H1 (cell line): ENCODE results near the gene DOCK9. TPM values are rescaled to one million over a fixed set of nuclear protein-coding genes. Genes with fewer than 3 reads are reported as not detected.

ENCODE experiments used
- CTCF ChIA-PET: fragments of 300-600 bp; sonication (Branson Sonifier 250); formaldehyde crosslinking; loops from one replicate; lab custom pipeline; 2021; ENCODE audit not compliant: partially characterized antibody; lab: Charles Lee
- POLR2A ChIA-PET: fragments of 300-600 bp; sonication (Branson Sonifier 250); formaldehyde crosslinking; loops from one replicate; lab custom pipeline; 2021; ENCODE audit warnings: inconsistent platforms; ENCODE audit not compliant: partially characterized antibody; lab: Charles Lee
- DNase-seq, 2 experiments: peaks; one replicate each; pipeline versions ENCODE4 v3.0.0 to v3.0.0-alpha.2; 2010 to 2022; ENCODE audit warnings: low spot score in 2 of 2, low read depth in 1 of 2, mixed read lengths in 1 of 2
- FAIRE-seq: peaks from 2 replicates; lab custom pipeline; 2011; peaks lifted over from hg19 to GRCh38; lab: Jason Lieb, UNC
- H2AFZ ChIP-seq: 2 replicates; pipeline ENCODE4 v1.8.1; 2012; ENCODE audit warnings: low read length, inconsistent platforms
- H2AK5ac ChIP-seq: 2 replicates; pipeline ENCODE4 v1.6.1; 2013; ENCODE audit warnings: low read depth, low read length
- H2BK120ac ChIP-seq: replicated peaks from 2 replicates; pipeline ENCODE3; 2013; ENCODE audit warnings: low read depth, low read length, inconsistent platforms
- H2BK12ac ChIP-seq: 2 replicates; pipeline ENCODE4 v1.6.1; 2013; ENCODE audit warnings: low read depth, low read length
- H2BK15ac ChIP-seq: 2 replicates; pipeline ENCODE4 v1.6.1; 2013; ENCODE audit warnings: low read length
- H2BK20ac ChIP-seq: 2 replicates; pipeline ENCODE4 v1.6.1; 2013; ENCODE audit warnings: low read length
- H2BK5ac ChIP-seq: 2 replicates; pipeline ENCODE4 v1.6.1; 2013; ENCODE audit warnings: low read depth, low read length
- H3K14ac ChIP-seq: 2 replicates; pipeline ENCODE4 v1.6.1; 2013; ENCODE audit warnings: inconsistent platforms; ENCODE audit not compliant: insufficient read length
- H3K18ac ChIP-seq: 2 replicates; pipeline ENCODE4 v1.6.1; 2013; ENCODE audit warnings: low read length; ENCODE audit errors: extremely low read depth
- H3K23ac ChIP-seq: 2 replicates; pipeline ENCODE4 v1.6.1; 2013; ENCODE audit warnings: inconsistent platforms; ENCODE audit not compliant: insufficient read length
- H3K23me2 ChIP-seq: 2 replicates; pipeline ENCODE4 v1.6.1; 2013; ENCODE audit warnings: low read depth, low read length
- H3K27ac ChIP-seq: 2 replicates; pipeline ENCODE4 v1.6.1; 2011; ENCODE audit warnings: low read depth, low read length, inconsistent platforms
- H3K27me3 ChIP-seq, 4 experiments: replicated peaks in 1 of 4; 1 replicate in 1 of 4; 2 replicates in 3 of 4; pipeline versions ENCODE4 v1.6.1 to v1.8.1; 2011 to 2013; ENCODE audit warnings: low read length in 3 of 4, mild to moderate bottlenecking in 3 of 4, inconsistent platforms in 2 of 4, mixed read lengths in 2 of 4, moderate library complexity in 1 of 4; ENCODE audit not compliant: control insufficient read depth in 3 of 4, insufficient read depth in 3 of 4; ENCODE audit errors: extremely low read depth in 1 of 4
- H3K36me3 ChIP-seq, 4 experiments: 2 replicates each; pipeline versions ENCODE4 v1.6.1 to v1.8.1; 2011 to 2013; ENCODE audit warnings: mild to moderate bottlenecking in 4 of 4, low read length in 3 of 4, moderate library complexity in 2 of 4, control low read depth in 1 of 4, inconsistent platforms in 1 of 4; ENCODE audit not compliant: insufficient read depth in 4 of 4, control insufficient read depth in 2 of 4
- H3K4ac ChIP-seq: replicated peaks from 2 replicates; pipeline ENCODE3; 2013; ENCODE audit warnings: low read length, low read depth, mixed read lengths, inconsistent platforms; ENCODE audit not compliant: insufficient read length
- H3K4me1 ChIP-seq, 4 experiments: replicated peaks in 1 of 4; 1 replicate in 1 of 4; 2 replicates in 3 of 4; pipeline versions ENCODE4 v1.6.1 to v1.8.1; 2011 to 2013; ENCODE audit warnings: low read length in 3 of 4, inconsistent platforms in 2 of 4, mixed read lengths in 1 of 4; ENCODE audit not compliant: insufficient read depth in 4 of 4, control insufficient read depth in 3 of 4
- H3K4me2 ChIP-seq, 2 experiments: 2 replicates each; pipeline versions ENCODE4 v1.6.1 to v1.8.1; 2011 to 2013; ENCODE audit warnings: low read depth in 2 of 2, low read length in 2 of 2, control low read depth in 1 of 2, inconsistent platforms in 1 of 2, mild to moderate bottlenecking in 1 of 2; ENCODE audit not compliant: insufficient read depth in 1 of 2
- H3K4me3 ChIP-seq, 4 experiments: fragments of 200-600, 300-600 bp in 1 of 4; sonication (generic), shearing (Covaris generic), sonication (Bioruptor Twin) in 1 of 4; 2 replicates each; pipeline versions ENCODE4 v1.5.1 to v1.8.1; 2011 to 2016; ENCODE audit warnings: low read length in 4 of 4, low read depth in 3 of 4, control low read depth in 2 of 4, inconsistent platforms in 2 of 4, mild to moderate bottlenecking in 2 of 4, mixed read lengths in 1 of 4, moderate library complexity in 1 of 4; ENCODE audit not compliant: insufficient read depth in 2 of 4; ENCODE audit errors: extremely low read depth in 1 of 4
- H3K56ac ChIP-seq: replicated peaks from 2 replicates; pipeline ENCODE3; 2013; ENCODE audit warnings: low read depth, mild to moderate bottlenecking, mixed read lengths, low read length, inconsistent platforms; ENCODE audit not compliant: insufficient read length
- H3K79me1 ChIP-seq: 2 replicates; pipeline ENCODE4 v1.6.1; 2013; ENCODE audit warnings: low read depth, low read length, control low read depth
- H3K79me2 ChIP-seq, 2 experiments: 2 replicates each; pipeline versions ENCODE4 v1.6.1 to v1.8.1; 2012 to 2013; ENCODE audit warnings: low read length in 2 of 2, mild to moderate bottlenecking in 2 of 2, inconsistent platforms in 1 of 2; ENCODE audit not compliant: insufficient read depth in 2 of 2, control insufficient read depth in 1 of 2
- H3K9ac ChIP-seq, 4 experiments: replicated peaks in 1 of 4; 1 replicate in 1 of 4; 2 replicates in 3 of 4; pipeline versions ENCODE4 v1.6.1 to v1.8.1; 2011 to 2013; ENCODE audit warnings: low read depth in 3 of 4, low read length in 3 of 4, control low read depth in 2 of 4, mild to moderate bottlenecking in 2 of 4, moderate library complexity in 2 of 4, inconsistent platforms in 1 of 4; ENCODE audit errors: extremely low read depth in 1 of 4
- H3K9me3 ChIP-seq, 2 experiments: 2 replicates each; pipeline versions ENCODE4 v1.6.1 to v1.8.1; 2012 to 2013; ENCODE audit warnings: mild to moderate bottlenecking in 2 of 2, moderate library complexity in 2 of 2, control low read depth in 1 of 2, inconsistent platforms in 1 of 2, low read depth in 1 of 2, low read length in 1 of 2, mixed read lengths in 1 of 2; ENCODE audit not compliant: insufficient read depth in 2 of 2
- H4K20me1 ChIP-seq, 2 experiments: replicated peaks in 1 of 2; 2 replicates each; pipeline versions ENCODE3 to v1.8.1; 2011 to 2013; ENCODE audit warnings: inconsistent platforms in 2 of 2, low read length in 2 of 2, mild to moderate bottlenecking in 1 of 2; ENCODE audit not compliant: insufficient read depth in 2 of 2, control insufficient read depth in 1 of 2
- H4K5ac ChIP-seq: 2 replicates; pipeline ENCODE4 v1.6.1; 2013; ENCODE audit warnings: low read length, low read depth, mixed read lengths, inconsistent platforms; ENCODE audit not compliant: insufficient read length
- H4K8ac ChIP-seq: 2 replicates; pipeline ENCODE4 v1.8.0; 2013; ENCODE audit warnings: mild to moderate bottlenecking, moderate library complexity, low read length, inconsistent platforms; ENCODE audit not compliant: insufficient read depth; ENCODE audit errors: extremely low read depth
- H4K91ac ChIP-seq: replicated peaks from 2 replicates; pipeline ENCODE3; 2013; ENCODE audit warnings: low read length, mixed read lengths, inconsistent platforms; ENCODE audit not compliant: insufficient read length
- ASH2L ChIP-seq: fragments of 200-600, 300-600 bp; sonication (generic); IDR thresholded peaks from one replicate; pipeline ENCODE4 v1.7.1; 2017; ENCODE audit warnings: low read length
- CBX5 ChIP-seq: fragments of 300-800, 300-1000 bp; sonication (generic); IDR thresholded peaks from 2 replicates; pipeline ENCODE4 v1.7.1; 2016; ENCODE audit warnings: antibody characterized with exemption, low read length, low read depth
- CHD2 ChIP-seq: IDR thresholded peaks from 2 replicates; pipeline ENCODE4 v1.6.1; 2012; ENCODE audit warnings: low read length, improper control_type of control experiment
- EZH2 ChIP-seq: fragments of 200-600 bp; sonication (generic); IDR thresholded peaks from 2 replicates; pipeline ENCODE4 v1.7.1; 2012; ENCODE audit warnings: low read depth, mild to moderate bottlenecking, moderate library complexity, low read length, inconsistent platforms; ENCODE audit not compliant: severe bottlenecking
- HDAC2 ChIP-seq, 2 experiments: fragments of 300-600 bp in 1 of 2; sonication (generic) in 1 of 2; IDR thresholded peaks; 2 replicates each; pipeline ENCODE4 v1.6.1; 2011 to 2012; ENCODE audit warnings: low read depth in 2 of 2, low read length in 2 of 2, mild to moderate bottlenecking in 2 of 2, moderate library complexity in 2 of 2, borderline replicate concordance in 1 of 2, inconsistent platforms in 1 of 2
- KDM4A ChIP-seq: IDR thresholded peaks from one replicate; pipeline ENCODE4 v1.7.1; 2012; ENCODE audit warnings: low read depth, mild to moderate bottlenecking, moderate library complexity, low read length, inconsistent platforms; ENCODE audit not compliant: severe bottlenecking
- NRF1 ChIP-seq: IDR thresholded peaks from 2 replicates; pipeline ENCODE4 v1.6.1; 2011; ENCODE audit warnings: mild to moderate bottlenecking, low read depth, low read length, improper control_type of control experiment
- POLR2AphosphoS5 ChIP-seq: IDR thresholded peaks from 2 replicates; pipeline ENCODE4 v1.6.1; 2011; ENCODE audit warnings: low read depth, low read length
- SIN3A ChIP-seq, 2 experiments: IDR thresholded peaks in 1 of 2; conservative IDR thresholded peaks in 1 of 2; 2 replicates each; pipeline ENCODE4 v1.6.1; 2011 to 2012; ENCODE audit warnings: low read length in 2 of 2, improper control_type of control experiment in 1 of 2, low read depth in 1 of 2, mild to moderate bottlenecking in 1 of 2
- YY1 ChIP-seq: IDR thresholded peaks from 2 replicates; pipeline ENCODE4 v1.6.1; 2011; ENCODE audit warnings: low read depth, mild to moderate bottlenecking, low read length
- ZNF274 ChIP-seq: IDR thresholded peaks from 2 replicates; pipeline ENCODE4 v1.7.0; 2012; ENCODE audit warnings: low read length, borderline replicate concordance; ENCODE audit errors: extremely low read depth
- WGBS, 2 experiments: shearing (Covaris generic) in 1 of 2; methylation state at CpG; one replicate each; pipeline versions ENCODE4 v1.1.6 to v1.1.7; 2013 to 2015; ENCODE audit warnings: low lambda C conversion rate in 2 of 2, mixed read lengths in 2 of 2, inconsistent platforms in 1 of 2, low coverage in 1 of 2, missing lambda C conversion rate in 1 of 2; ENCODE audit not compliant: insufficient replicate concordance in 2 of 2, insufficient coverage in 1 of 2, insufficient read length in 1 of 2; ENCODE audit errors: extremely low coverage in 1 of 2, missing lambda C conversion rate in 1 of 2; 5-methylcytosine and 5-hydroxymethylcytosine counted together
- polyA plus RNA-seq, 7 experiments: library from polyadenylated mRNA; depleted of rRNA in 3 of 7; stranded (reverse) in 5 of 7; unstranded in 2 of 7; fragments of >200 nt in 5 of 7; fragments of 200-250 nt in 2 of 7; gene quantifications; 1 replicate in 5 of 7; 2 replicates in 1 of 7; 4 replicates in 1 of 7; pipeline versions ENCODE4 v1.2.1 to v1.2.3, GENCODE V29; 2011 to 2013; ENCODE audit warnings: missing spikeins in 2 of 7, mixed read lengths in 2 of 7
- total RNA-seq: library from RNA; stranded (reverse); fragmentation: NEBNext Ultra II Directional; extraction: Animal tissue kit (Norgen Biotek cat#: 25700); gene quantifications from 2 replicates; pipeline ENCODE4 v1.2.1, GENCODE V29; 2021
- TF ChIP-seq, protein P1 (sequence below): IDR thresholded peaks from 2 replicates; pipeline ENCODE4 v1.6.1; 2012; ENCODE audit warnings: inconsistent platforms
- TF ChIP-seq, protein P2 (sequence below): IDR thresholded peaks from 2 replicates; pipeline ENCODE4 v1.6.1; 2011; ENCODE audit warnings: low read length, improper control_type of control experiment

DOCK9 gene
- total and polyA plus RNA-seq, 2 of the 8 experiments (the other 6 are each of a cell fraction or from before 2014, with no cell fraction given): 21.6 to 31.5 TPM

- Histone ChIP-seq H3K79me1 (no peaks in the 10 kb centered on the region), H4K8ac (no peak overlapping the region), H3K79me2 (no peaks in the 10 kb centered on the region), H3K4me2 (no peak overlapping the region), H3K4me3 (no peak overlapping the region), H4K91ac (no peak overlapping the region), H3K56ac (no peak overlapping the region), H2BK120ac (no peak overlapping the region), H3K9ac (no peak overlapping the region), H3K9me3 (no peaks in the 10 kb centered on the region), H2BK15ac (no peak overlapping the region), H3K14ac (no peak overlapping the region), H2BK20ac (no peak overlapping the region), H2AFZ (no peak overlapping the region), H2BK12ac (no peak overlapping the region), H3K23ac (no peak overlapping the region), H3K23me2 (no peaks in the 10 kb centered on the region), H3K18ac (no peak overlapping the region), H2BK5ac (no peak overlapping the region), H3K36me3 (no peaks in the 10 kb centered on the region), H4K5ac (no peak overlapping the region), H3K27ac (no peak overlapping the region), H2AK5ac (no peak overlapping the region), H4K20me1 (no peaks in the 10 kb centered on the region), H3K27me3 (no peaks in the 10 kb centered on the region), H3K4ac (no peak overlapping the region), H3K4me1 (no peaks in the 10 kb centered on the region)
- no peak for DNase-seq
- no peak for FAIRE-seq
- CTCF ChIA-PET: interaction anchor here (0.8 to 1.0 kb wide), 2 partner anchors 10 to 319 kb away, joined by 4 read pairs; no protein-coding TSS in a partner anchor
- POLR2A ChIA-PET: interaction anchor here (1.3 kb wide), 1 partner anchor 20 kb away, joined by 3 read pairs; no protein-coding TSS in a partner anchor
- 82% methylated on average over 7 of the region's 7 CpGs; no CpG with 5 or more reads in 1 of the 2 experiments for WGBS, 2 experiments
- TF ChIP-seq HDAC2 (IDR thresholded peaks at IDR 0.05; ENCODE audit: borderline replicate concordance in 1 of 2, low read depth in 2 of 2, low read length in 2 of 2) (no peak), KDM4A (no peak), CBX5 (no peak), EZH2 (no peak), YY1 (no peak), POLR2AphosphoS5 (no peak), CHD2 (no peak), ZNF274 (no peak), ASH2L (no peak), SIN3A (conservative IDR thresholded peaks at IDR 0.05 in 1 of 2, IDR thresholded peaks at IDR 0.05 in 1 of 2; ENCODE audit: low read depth in 1 of 2, low read length in 2 of 2) (no peak), NRF1 (no peak)
- TF ChIP-seq, protein P1, sequence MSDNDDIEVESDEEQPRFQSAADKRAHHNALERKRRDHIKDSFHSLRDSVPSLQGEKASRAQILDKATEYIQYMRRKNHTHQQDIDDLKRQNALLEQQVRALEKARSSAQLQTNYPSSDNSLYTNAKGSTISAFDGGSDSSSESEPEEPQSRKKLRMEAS: no peak
- TF ChIP-seq, protein P2, sequence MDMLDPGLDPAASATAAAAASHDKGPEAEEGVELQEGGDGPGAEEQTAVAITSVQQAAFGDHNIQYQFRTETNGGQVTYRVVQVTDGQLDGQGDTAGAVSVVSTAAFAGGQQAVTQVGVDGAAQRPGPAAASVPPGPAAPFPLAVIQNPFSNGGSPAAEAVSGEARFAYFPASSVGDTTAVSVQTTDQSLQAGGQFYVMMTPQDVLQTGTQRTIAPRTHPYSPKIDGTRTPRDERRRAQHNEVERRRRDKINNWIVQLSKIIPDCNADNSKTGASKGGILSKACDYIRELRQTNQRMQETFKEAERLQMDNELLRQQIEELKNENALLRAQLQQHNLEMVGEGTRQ: no peak
Measured at GRCh38 chr13:98786023-98786422, 191.8 kb downstream of the DOCK9 start.
